Measurements from ENCODE around the gene SIL1.

GRCh38 chr5:139194486-139194885 lies 3.7 kb downstream of the SIL1 start:
- TF ChIP-seq POLR2A (IDR thresholded peaks at IDR 0.05; ENCODE audit: low read depth) (no peak), CTCF (IDR thresholded peaks at IDR 0.05) (no peak), POLR2AphosphoS5 (IDR thresholded peaks at IDR 0.05) (no peak), EP300 (IDR thresholded peaks at IDR 0.05) (no peak)

Measured in esophagus muscularis mucosa (tissue), 4 donors.